H9 (cell line): ENCODE measurements around the gene JPH2. TPM values are rescaled to one million over a fixed set of nuclear protein-coding genes. Genes with fewer than 3 reads are reported as not detected.

ENCODE experiments used
- DNase-seq: peaks from one replicate; pipeline ENCODE4 v3.0.0-alpha.2; 2017
- H2AFZ ChIP-seq: one replicate; pipeline ENCODE4 v1.6.1; 2013; ENCODE audit warnings: mild to moderate bottlenecking, low read length, control low read depth, moderate library complexity
- H2AK5ac ChIP-seq: 2 replicates; pipeline ENCODE4 v1.6.1; 2013; ENCODE audit warnings: low read length, control low read depth, mixed read lengths; ENCODE audit not compliant: insufficient read length
- H2BK120ac ChIP-seq: one replicate; pipeline ENCODE4 v1.6.1; 2013; ENCODE audit warnings: low read depth, mild to moderate bottlenecking, low read length, control low read depth, inconsistent platforms; ENCODE audit not compliant: poor library complexity, severe bottlenecking
- H2BK12ac ChIP-seq: 2 replicates; pipeline ENCODE4 v1.6.1; 2013; ENCODE audit warnings: low read length, control low read depth, mixed read lengths, low read depth; ENCODE audit not compliant: insufficient read length
- H2BK15ac ChIP-seq: 2 replicates; pipeline ENCODE4 v1.6.1; 2013; ENCODE audit warnings: low read depth, low read length, control low read depth
- H2BK20ac ChIP-seq: one replicate; pipeline ENCODE4 v1.6.1; 2013; ENCODE audit warnings: low read depth, mild to moderate bottlenecking, low read length, control low read depth, inconsistent platforms; ENCODE audit not compliant: poor library complexity, severe bottlenecking
- H2BK5ac ChIP-seq: 2 replicates; pipeline ENCODE4 v1.6.1; 2013; ENCODE audit warnings: low read length, control low read depth, mixed read lengths; ENCODE audit not compliant: insufficient read length
- H3K14ac ChIP-seq: 2 replicates; pipeline ENCODE4 v1.6.1; 2013; ENCODE audit warnings: low read length, control low read depth; ENCODE audit not compliant: insufficient read depth
- H3K18ac ChIP-seq: 2 replicates; pipeline ENCODE4 v1.6.1; 2013; ENCODE audit warnings: low read depth, mild to moderate bottlenecking, mixed read lengths, low read length, control low read depth; ENCODE audit not compliant: insufficient read length
- H3K23ac ChIP-seq: 2 replicates; pipeline ENCODE4 v1.6.1; 2013; ENCODE audit warnings: low read length, control low read depth, mixed read lengths, low read depth; ENCODE audit not compliant: insufficient read length
- H3K23me2 ChIP-seq: 2 replicates; pipeline ENCODE4 v1.6.1; 2013; ENCODE audit warnings: low read depth, mild to moderate bottlenecking, mixed read lengths, low read length, control low read depth; ENCODE audit not compliant: insufficient read length, poor library complexity, severe bottlenecking
- H3K27ac ChIP-seq: 2 replicates; pipeline ENCODE4 v1.5.1; 2013; ENCODE audit warnings: low read length, control low read depth, mixed read lengths, low read depth; ENCODE audit not compliant: insufficient read length
- H3K27me3 ChIP-seq: 2 replicates; pipeline ENCODE4 v1.6.1; 2013; ENCODE audit warnings: low read length, control low read depth, inconsistent platforms; ENCODE audit not compliant: insufficient read depth
- H3K4ac ChIP-seq: 2 replicates; pipeline ENCODE4 v1.6.1; 2013; ENCODE audit warnings: low read depth, mild to moderate bottlenecking, control low read depth, inconsistent platforms, low read length, moderate library complexity
- H3K4me1 ChIP-seq: 2 replicates; pipeline ENCODE4 v1.6.1; 2013; ENCODE audit warnings: low read length, control low read depth, inconsistent platforms; ENCODE audit not compliant: insufficient read depth
- H3K4me2 ChIP-seq: 2 replicates; pipeline ENCODE4 v1.6.1; 2013; ENCODE audit warnings: low read length, control low read depth, mixed read lengths; ENCODE audit not compliant: insufficient read length, insufficient read depth
- H3K56ac ChIP-seq: 2 replicates; pipeline ENCODE4 v1.6.1; 2013; ENCODE audit warnings: low read depth, mild to moderate bottlenecking, mixed read lengths, low read length, control low read depth; ENCODE audit not compliant: insufficient read length
- H3K79me1 ChIP-seq: 2 replicates; pipeline ENCODE4 v1.6.1; 2013; ENCODE audit warnings: low read depth, mild to moderate bottlenecking, moderate library complexity, low read length, control low read depth, inconsistent platforms; ENCODE audit not compliant: insufficient read depth, poor library complexity, severe bottlenecking
- H3K79me2 ChIP-seq: 2 replicates; pipeline ENCODE4 v1.6.1; 2013; ENCODE audit warnings: low read length, control low read depth, inconsistent platforms; ENCODE audit not compliant: insufficient read depth
- H3K9ac ChIP-seq: 2 replicates; pipeline ENCODE4 v1.6.1; 2013; ENCODE audit warnings: low read length, control low read depth, mixed read lengths; ENCODE audit not compliant: insufficient read length; ENCODE audit errors: extremely low read depth
- H3K9me3 ChIP-seq: one replicate; pipeline ENCODE4 v1.6.1; 2013; ENCODE audit warnings: low read depth, low read length, inconsistent platforms; ENCODE audit not compliant: control insufficient read depth
- H3T11ph ChIP-seq: one replicate; pipeline ENCODE4 v1.6.1; 2013; ENCODE audit warnings: mild to moderate bottlenecking, low read length, control low read depth, inconsistent platforms
- H4K20me1 ChIP-seq: one replicate; pipeline ENCODE4 v1.6.1; 2013; ENCODE audit not compliant: control insufficient read depth, insufficient read length, insufficient read depth
- H4K5ac ChIP-seq: 2 replicates; pipeline ENCODE4 v1.6.1; 2013; ENCODE audit warnings: low read depth, mild to moderate bottlenecking, mixed read lengths, low read length, control low read depth; ENCODE audit not compliant: insufficient read length
- H4K8ac ChIP-seq: replicated peaks from 2 replicates; pipeline ENCODE4 v1.6.1; 2013; ENCODE audit warnings: low read length, control low read depth, mixed read lengths, low read depth; ENCODE audit not compliant: insufficient read length
- H4K91ac ChIP-seq: 2 replicates; pipeline ENCODE4 v1.6.1; 2013; ENCODE audit warnings: low read depth, mild to moderate bottlenecking, moderate library complexity, mixed read lengths, low read length, control low read depth; ENCODE audit not compliant: insufficient read length
- H3K27ac Mint-ChIP-seq, 3 experiments: 2 replicates in 2 of 3; 3 replicates in 1 of 3; pipeline ENCODE4 v1.8.0; 2020 to 2021; ENCODE audit warnings: mixed read lengths in 3 of 3, mild to moderate bottlenecking in 1 of 3, moderate library complexity in 1 of 3
- H3K27me3 Mint-ChIP-seq: 2 replicates; pipeline ENCODE4 v1.8.0; 2021; ENCODE audit warnings: low read depth, mild to moderate bottlenecking, moderate library complexity, mixed read lengths
- H3K36me3 Mint-ChIP-seq, 3 experiments: 2 replicates in 2 of 3; 3 replicates in 1 of 3; pipeline ENCODE4 v1.8.0; 2020 to 2021; ENCODE audit warnings: low read depth in 3 of 3, mixed read lengths in 3 of 3; ENCODE audit not compliant: insufficient read depth in 1 of 3
- H3K4me1 Mint-ChIP-seq, 2 experiments: 2 replicates each; pipeline ENCODE4 v1.8.0; 2020; ENCODE audit warnings: mixed read lengths in 2 of 2
- H3K4me3 Mint-ChIP-seq, 2 experiments: 2 replicates in 1 of 2; 3 replicates in 1 of 2; pipeline ENCODE4 v1.8.0; 2020 to 2021; ENCODE audit warnings: mild to moderate bottlenecking in 2 of 2, mixed read lengths in 2 of 2, moderate library complexity in 1 of 2
- H3K9me3 Mint-ChIP-seq, 2 experiments: 2 replicates in 1 of 2; 3 replicates in 1 of 2; pipeline ENCODE4 v1.8.0; 2020; ENCODE audit warnings: mild to moderate bottlenecking in 2 of 2, mixed read lengths in 2 of 2, moderate library complexity in 1 of 2
- CTCF ChIP-seq: fragments of 200-600 bp; sonication (generic); conservative IDR thresholded peaks from 3 replicates; pipeline ENCODE4 v1.8.0; 2021; ENCODE audit warnings: antibody characterized with exemption, mild to moderate bottlenecking
- WGBS: extraction: QIAGEN DNeasy Blood & Tissue Kit; methylation state at CpG from one replicate; pipeline ENCODE4 v1.1.7; 2013; ENCODE audit warnings: missing lambda C conversion rate, low lambda C conversion rate, mixed read lengths; ENCODE audit not compliant: insufficient read length; ENCODE audit errors: extremely low coverage; 5-methylcytosine and 5-hydroxymethylcytosine counted together
- total RNA-seq: library from RNA; stranded (reverse); gene quantifications from 2 replicates; pipeline ENCODE4 v1.2.1, GENCODE V29; 2021

The JPH2 gene
- total RNA-seq, 1 experiment from 2014 or later, result 0.31 TPM

- no peak for DNase-seq
Measured at GRCh38 chr20:44087857-44088120, 99.2 kb downstream of the JPH2 start.

More at GRCh38 chr20:44087857-44088120, 99.2 kb downstream of the JPH2 start:
- Mint-ChIP-seq H3K9me3 (no peaks in the 10 kb centered on the region), H3K4me1 (peaks cover under 1 to 6% of the 10 kb centered on the region in 2 experiments; a peak in 3 of 4 replicates), H3K4me3 (no peak overlapping the region), H3K36me3 (no peaks in the 10 kb centered on the region), H3K27me3 (no peaks in the 10 kb centered on the region), H3K27ac (no peak overlapping the region)
- Histone ChIP-seq H3K23me2 (no peaks in the 10 kb centered on the region), H3K79me1 (no peaks in the 10 kb centered on the region), H3K18ac (no peak overlapping the region), H3T11ph (no peak overlapping the region), H3K4me2 (no peak overlapping the region), H4K5ac (no peak overlapping the region), H4K20me1 (no peaks in the 10 kb centered on the region), H3K4ac (no peak overlapping the region), H3K56ac (no peak overlapping the region), H2AK5ac (no peak overlapping the region), H2BK5ac (no peak overlapping the region), H2BK20ac (no peak overlapping the region), H3K27ac (no peak overlapping the region), H3K27me3 (no peaks in the 10 kb centered on the region), H4K91ac (no peak overlapping the region), H3K79me2 (no peaks in the 10 kb centered on the region), H3K9ac (no peak overlapping the region), H2BK12ac (no peak overlapping the region), H3K4me1 (0 out of 2 replicates have a peak, but pooled peaks cover 2% of the 10 kb centered on the region), H3K23ac (no peak overlapping the region), H4K8ac (no peak overlapping the region), H3K14ac (no peak overlapping the region), H3K9me3 (no peaks in the 10 kb centered on the region), H2BK120ac (no peak overlapping the region), H2BK15ac (no peak overlapping the region), H2AFZ (no peak overlapping the region)
- no peak for TF ChIP-seq CTCF
- WGBS, result no CpG with 5 or more reads among the region's 4 CpGs
